RWPE2 (cell line): ENCODE results near the gene PLCB1.
A peak's percentile ranks its signal among the peaks of the same experiment; 100 is the strongest.

Experiments
- ATAC-seq: fragments of 200-7000 bp; cut with Tn5 transposase; 3 replicates; pipeline ENCODE4 v1.9.1; 2021; ENCODE audit warnings: low read depth
- DNase-seq: peaks from one replicate; pipeline ENCODE4 v3.0.0-alpha.2; 2020; ENCODE audit warnings: low spot score
- H3K27ac ChIP-seq: fragments of 450-650 bp; 2 replicates; pipeline ENCODE4 v1.5.1; 2017; ENCODE audit warnings: mild to moderate bottlenecking; ENCODE audit not compliant: poor library complexity, severe bottlenecking
- H3K27me3 ChIP-seq: fragments of 250-450 bp; sonication (Bioruptor Pico); 2 replicates; pipeline ENCODE4 v1.5.1; 2021; ENCODE audit warnings: mild to moderate bottlenecking, moderate library complexity; ENCODE audit not compliant: insufficient read depth, poor library complexity, severe bottlenecking
- H3K36me3 ChIP-seq: fragments of 250-450 bp; sonication (Bioruptor Pico); 2 replicates; pipeline ENCODE4 v1.5.1; 2020; ENCODE audit warnings: low read depth, mild to moderate bottlenecking, moderate library complexity
- H3K4me1 ChIP-seq: fragments of 250-450 bp; sonication (Bioruptor Pico); 2 replicates; pipeline ENCODE4 v1.5.1; 2021; ENCODE audit warnings: mild to moderate bottlenecking, moderate library complexity; ENCODE audit not compliant: insufficient read depth, poor library complexity, severe bottlenecking
- H3K4me3 ChIP-seq: fragments of 250-450 bp; sonication (Bioruptor Pico); 2 replicates; pipeline ENCODE4 v1.5.1; 2021; ENCODE audit warnings: mild to moderate bottlenecking, moderate library complexity; ENCODE audit not compliant: severe bottlenecking
- H3K9me3 ChIP-seq: fragments of 250-450 bp; sonication (Bioruptor Pico); 2 replicates; pipeline ENCODE4 v1.5.1; 2021; ENCODE audit warnings: mild to moderate bottlenecking, moderate library complexity; ENCODE audit not compliant: severe bottlenecking
- CTCF ChIP-seq: fragments of 450-650 bp; IDR thresholded peaks from one replicate; pipeline ENCODE4 v1.5.1; 2017; ENCODE audit warnings: mild to moderate bottlenecking, moderate library complexity; ENCODE audit not compliant: poor library complexity, severe bottlenecking

Gene PLCB1

GRCh38 chr20:8131598-8132483, at the start of gene PLCB1:
Gene PLCB1 (plus strand): TSS chr20:8132266. CDS start chr20:8132652, 386 bp downstream.
- H3K4me1 ChIP-seq: no peaks in the 10 kb centered on the region
- ATAC-seq (peak; percentile 90), DNase-seq (peak; percentile 72)
- no peaks in the 10 kb centered on the region for H3K36me3 ChIP-seq
- H3K4me3 ChIP-seq: peak within 1 kb of the TSS; percentile 27
- no peaks in the 10 kb centered on the region for H3K9me3 ChIP-seq
- peaks cover 45% of the 10 kb centered on the region for H3K27me3 ChIP-seq
- peak; percentile 89 for TF ChIP-seq CTCF
- H3K27ac ChIP-seq: no peak within 1 kb of the TSS

GRCh38 chr20:8082989-8083388, 49.1 kb upstream of the PLCB1 start:
- no peak overlapping the region for H3K27ac ChIP-seq
- no peaks in the 10 kb centered on the region for H3K4me1 ChIP-seq
- H3K9me3 ChIP-seq: no peaks in the 10 kb centered on the region
- no peak for ATAC-seq
- DNase-seq: no peak
- H3K27me3 ChIP-seq: peaks cover 3% of the 10 kb centered on the region
- TF ChIP-seq CTCF: no peak
- H3K4me3 ChIP-seq: no peak overlapping the region
- H3K36me3 ChIP-seq: no peaks in the 10 kb centered on the region; the same call in 1 of the 2 replicates

GRCh38 chr20:8089668-8090067, 42.4 kb upstream of the PLCB1 start:
- Histone ChIP-seq H3K9me3 (no peaks in the 10 kb centered on the region), H3K4me3 (no peak overlapping the region), H3K27ac (no peak overlapping the region), H3K27me3 (peaks cover 3% of the 10 kb centered on the region), H3K4me1 (peaks cover 3% of the 10 kb centered on the region), H3K36me3 (no peaks in the 10 kb centered on the region)
- no peak for TF ChIP-seq CTCF
- DNase-seq (no peak), ATAC-seq (no peak)

- Histone ChIP-seq H3K27ac (peak overlapping the region; percentile 40), H3K4me1 (peaks cover 13% of the 10 kb centered on the region), H3K9me3 (no peaks in the 10 kb centered on the region), H3K27me3 (no peaks in the 10 kb centered on the region), H3K36me3 (no peaks in the 10 kb centered on the region), H3K4me3 (no peak overlapping the region)
- ATAC-seq (peak; percentile 30; the same call in 2 of the 3 replicates), DNase-seq (no peak)
- no peak for TF ChIP-seq CTCF
Measured at GRCh38 chr20:8094415-8094818, 37.6 kb upstream of the PLCB1 start.

- no peaks in the 10 kb centered on the region for H3K27me3 ChIP-seq
- H3K4me1 ChIP-seq: peaks cover 13% of the 10 kb centered on the region
- ATAC-seq: peak; percentile 69
- no peak for TF ChIP-seq CTCF
- H3K36me3 ChIP-seq: no peaks in the 10 kb centered on the region
- DNase-seq: no peak
- H3K9me3 ChIP-seq: no peaks in the 10 kb centered on the region
- peak overlapping the region; percentile 40 for H3K27ac ChIP-seq
- H3K4me3 ChIP-seq: no peak overlapping the region
Measured at GRCh38 chr20:8094850-8095249, 37.2 kb upstream of the PLCB1 start.
